Heart left ventricle (tissue), 16 donors: ENCODE results near the gene ZNF367. TPM values are rescaled to one million over a fixed set of nuclear protein-coding genes. Genes with fewer than 3 reads are reported as not detected.
A peak's percentile ranks its signal among the peaks of the same experiment; 100 is the strongest.

ENCODE experiments used
- ATAC-seq, 4 donors: fragments of 200-7000 bp; cut with Tn5 transposase; one replicate each; pipeline ENCODE4 v1.9.1; 2020 to 2022; ENCODE audit warnings: moderate library complexity in 4 of 4, mild to moderate bottlenecking in 3 of 4, moderate number of reproducible peaks in 1 of 4
- DNase-seq, 5 donors: peaks; one replicate each; pipeline ENCODE4 v3.0.0-alpha.2; 2020
- H3K27ac ChIP-seq, 12 donors: fragments of 200-600 bp; sonication (generic) in 4 of 12; one replicate each; pipeline versions ENCODE4 v1.5.0 to v1.8.0; 2016 to 2022; ENCODE audit warnings: mild to moderate bottlenecking in 2 of 12
- H3K27me3 ChIP-seq, 9 donors: fragments of 200-600 bp; sonication (generic) in 2 of 9; one replicate each; pipeline versions ENCODE4 v1.5.1 to v1.8.0; 2016 to 2022; ENCODE audit warnings: mild to moderate bottlenecking in 3 of 9
- H3K36me3 ChIP-seq, 9 donors: fragments of 200-600 bp; sonication (generic) in 2 of 9; one replicate each; pipeline versions ENCODE4 v1.5.0 to v1.8.0; 2018 to 2022; ENCODE audit warnings: mild to moderate bottlenecking in 2 of 9
- H3K4me1 ChIP-seq, 12 donors: fragments of 200-600 bp; sonication (generic) in 4 of 12; one replicate each; pipeline versions ENCODE4 v1.5.0 to v1.8.0; 2016 to 2022; ENCODE audit warnings: mild to moderate bottlenecking in 3 of 12
- H3K4me3 ChIP-seq, 12 donors: fragments of 200-600 bp; sonication (generic) in 4 of 12; one replicate each; pipeline versions ENCODE4 v1.5.0 to v1.8.0; 2017 to 2022; ENCODE audit warnings: mild to moderate bottlenecking in 9 of 12, moderate library complexity in 4 of 12
- H3K9me3 ChIP-seq, 12 donors: fragments of 200-600 bp; sonication (generic) in 4 of 12; one replicate each; pipeline versions ENCODE4 v1.5.0 to v1.8.0; 2016 to 2022; ENCODE audit warnings: mild to moderate bottlenecking in 1 of 12
- CTCF ChIP-seq, 12 donors: fragments of 200-600 bp; sonication (generic) in 4 of 12; IDR thresholded peaks; one replicate each; pipeline versions ENCODE4 v1.5.0 to v1.8.0; 2018 to 2022; ENCODE audit warnings: antibody characterized with exemption in 12 of 12, mild to moderate bottlenecking in 5 of 12
- POLR2A ChIP-seq, 2 donors: fragments of 450-650 bp; IDR thresholded peaks; one replicate each; pipeline ENCODE4 v1.6.1; 2017; ENCODE audit warnings: antibody characterized with exemption in 2 of 2, mild to moderate bottlenecking in 2 of 2, moderate library complexity in 2 of 2
- WGBS, 4 donors: extraction: QIAGEN DNeasy Blood & Tissue Kit in 2 of 4; methylation state at CpG; one replicate each; pipeline versions ENCODE4 v1.1.5 to v1.1.7; 2013 to 2018; 5-methylcytosine and 5-hydroxymethylcytosine counted together
- intact Hi-C, 10 donors: fragments of 100-400 bp; cut with DNase I; formaldehyde crosslinking; loops; one replicate each; pipeline versions ENCODE4 v1.11.1 to v1.14.2; 2022
- polyA plus RNA-seq, 2 donors: library from polyadenylated mRNA; stranded (reverse); fragments of 200-250 nt; gene quantifications; one replicate each; pipeline ENCODE4 v1.2.3, GENCODE V29; 2013
- total RNA-seq, 9 donors: library from RNA; depleted of rRNA in 2 of 9; stranded (reverse); fragments of >200 nt in 2 of 9; fragmentation: NEBNext Ultra II Directional in 3 of 9; extraction: Animal tissue kit (Norgen Biotek cat#: 25700) in 3 of 9; gene quantifications; one replicate each; pipeline versions ENCODE4 v1.1.0 to v1.2.4, GENCODE V29; 2016 to 2023
- donor health status: ischemic (EF 13 %, LVEDD 7.1; RV severe dilation, severe dysfunction).
- donor health status: healthy with polysubstance abuse.
- donor health status: DM: no; HTN: yes; CAD: no.
- donor health status: DM: no; HTN: no; CAD: no.
- donor health status: ischemic (EF 25% LVEDD 6.9; RV normal size, moderate dysfunction).
- donor health status: ischemic (EF 25% LVEDD 5.7; RV mildly dilated, moderate dysfunction).
- donor health status: healthy.
- donor health status: DM: yes; HTN: yes; CAD: no.
- donor health status: ischemic (EF 35%, LVEDD 5.7; RV mildly dilated, moderate dysfunction).
- donor health status: nonischemic (EF 11% LVEDD 7.7; RV severe dilation, severe dysfunction).
- donor health status: DM: yes; HTN: yes; CAD: no.
- donor health status: PGD.
- donor health status: ischemic (EF 29% LVEDD 5.4; RV normal size, mild dysfunction).
- donor health status: nonischemic (EF 23%, LVEDD 6.1; RV moderate dilation, normal function).

The ZNF367 gene
- total and polyA plus RNA-seq, 11 donors = 0.91 to 5.9 (median 3.2) TPM

- peaks cover 0 to 46% (median 7%) of the 10 kb centered on the region in 9 donors for H3K36me3 ChIP-seq
- H3K4me3 ChIP-seq = no peak overlapping the region
- ATAC-seq = no peak
- TF ChIP-seq POLR2A (IDR thresholded peaks at IDR 0.05) = no peak
- no peak for TF ChIP-seq CTCF (IDR thresholded peaks at IDR 0.05)
- peaks cover 0 to 5% (median 0%) of the 10 kb centered on the region in 12 donors for H3K4me1 ChIP-seq
- H3K27me3 ChIP-seq = no peaks in the 10 kb centered on the region
- WGBS, 4 donors = 95 to 97% (median 96%) methylated on average over 7 of the region's 7 CpGs
- H3K9me3 ChIP-seq = no peaks in the 10 kb centered on the region
- intact Hi-C loops = loop anchor here in 6 of 10 donors (10.0 kb wide), 5 partner anchors 105 to 205 kb away; partner anchors contain the start of genes CDC14B (in 2 of the 6) and PRXL2C (in 1 of the 6)
- DNase-seq = no peak
- no peak overlapping the region for H3K27ac ChIP-seq
Observed at GRCh38 chr9:96459268-96460007, 41.3 kb upstream of the ZNF367 start.

GRCh38 chr9:96458226-96458625, 40.1 kb upstream of the ZNF367 start:
- H3K9me3 ChIP-seq = no peaks in the 10 kb centered on the region
- no peak overlapping the region for H3K4me3 ChIP-seq
- 91 to 96% (median 92%) methylated on average over 8 of the region's 8 CpGs for WGBS, 4 donors
- ATAC-seq (no peak), DNase-seq (no peak)
- no peaks in the 10 kb centered on the region for H3K27me3 ChIP-seq
- H3K4me1 ChIP-seq = peaks cover 0 to 12% (median 2%) of the 10 kb centered on the region in 12 donors
- intact Hi-C loops = loop anchor here in 6 of 10 donors (10.0 kb wide), 5 partner anchors 107 to 207 kb away; partner anchors contain the start of genes CDC14B (in 2 of the 6) and PRXL2C (in 1 of the 6)
- H3K27ac ChIP-seq = no peak overlapping the region
- TF ChIP-seq POLR2A (IDR thresholded peaks at IDR 0.05) (no peak), CTCF (IDR thresholded peaks at IDR 0.05) (no peak)
- H3K36me3 ChIP-seq = peaks cover 0 to 46% (median 7%) of the 10 kb centered on the region in 9 donors

GRCh38 chr9:96457266-96457665, 39.1 kb upstream of the ZNF367 start:
- H3K4me3 ChIP-seq = no peak overlapping the region
- intact Hi-C loops = loop anchor here in 6 of 10 donors (10.0 kb wide), 5 partner anchors 108 to 208 kb away; partner anchors contain the start of genes CDC14B (in 2 of the 6) and PRXL2C (in 1 of the 6)
- H3K27me3 ChIP-seq = no peaks in the 10 kb centered on the region
- no peak for DNase-seq
- H3K27ac ChIP-seq = no peak overlapping the region
- H3K9me3 ChIP-seq = no peaks in the 10 kb centered on the region
- peaks cover 0 to 15% (median 2%) of the 10 kb centered on the region in 12 donors for H3K4me1 ChIP-seq
- 93 to 97% (median 95%) methylated on average over 4 of the region's 4 CpGs for WGBS, 4 donors
- ATAC-seq = no peak
- TF ChIP-seq CTCF (IDR thresholded peaks at IDR 0.05) (no peak), POLR2A (IDR thresholded peaks at IDR 0.05) (no peak)
- peaks cover 0 to 42% (median 7%) of the 10 kb centered on the region in 9 donors for H3K36me3 ChIP-seq

- intact Hi-C loops = loop anchor here in 9 of 10 donors (2.0 to 10.0 kb wide), 11 partner anchors 36 to 211 kb away; partner anchors contain the start of genes CDC14B (in 3 of the 9), PRXL2C (in 1 of the 9), SLC35D2 (in 1 of the 9) and ZNF367 (in 1 of the 9)
- H3K9me3 ChIP-seq = no peaks in the 10 kb centered on the region
- ATAC-seq (no peak), DNase-seq (peak in 1 of 5 donors; percentile 25)
- H3K4me1 ChIP-seq = peaks cover 0 to 33% (median 13%) of the 10 kb centered on the region in 12 donors
- no peak for TF ChIP-seq POLR2A (IDR thresholded peaks at IDR 0.05)
- peak; percentile 23 to 63 (median 41) for TF ChIP-seq CTCF (IDR thresholded peaks at IDR 0.05)
- peaks cover 0 to 7% (median under 1%) of the 10 kb centered on the region in 9 donors for H3K36me3 ChIP-seq
- 46 to 57% (median 53%) methylated on average over 2 of the region's 2 CpGs for WGBS, 4 donors
- no peak overlapping the region for H3K27ac ChIP-seq
- no peak overlapping the region for H3K4me3 ChIP-seq
- peaks cover 0 to 5% (median 0%) of the 10 kb centered on the region in 9 donors for H3K27me3 ChIP-seq
Observed at GRCh38 chr9:96453625-96454024, 35.5 kb upstream of the ZNF367 start.
